Astrocyte of the cerebellum (primary cell): Measurements from ENCODE around the gene PRDX6.

Source experiments
- DNase-seq: peaks from one replicate; pipeline ENCODE4 v3.0.0-alpha.2; 2011; ENCODE audit warnings: low read depth
- H3K4me3 ChIP-seq: 2 replicates; pipeline ENCODE4 v1.5.1; 2011; ENCODE audit warnings: mild to moderate bottlenecking, low read depth, low read length, moderate library complexity
- in situ Hi-C: cut with HindIII; loops from 2 replicates; pipeline ENCODE4 v1.10.0; 2017; ENCODE audit warnings: low sequenced_read_pairs
- TF ChIP-seq, protein P1 (sequence below): IDR thresholded peaks from 2 replicates; pipeline ENCODE4 v1.5.1; 2012; ENCODE audit warnings: low read length, low read depth, moderate library complexity, mild to moderate bottlenecking; ENCODE audit errors: missing control alignments

The PRDX6 gene

DNA sequence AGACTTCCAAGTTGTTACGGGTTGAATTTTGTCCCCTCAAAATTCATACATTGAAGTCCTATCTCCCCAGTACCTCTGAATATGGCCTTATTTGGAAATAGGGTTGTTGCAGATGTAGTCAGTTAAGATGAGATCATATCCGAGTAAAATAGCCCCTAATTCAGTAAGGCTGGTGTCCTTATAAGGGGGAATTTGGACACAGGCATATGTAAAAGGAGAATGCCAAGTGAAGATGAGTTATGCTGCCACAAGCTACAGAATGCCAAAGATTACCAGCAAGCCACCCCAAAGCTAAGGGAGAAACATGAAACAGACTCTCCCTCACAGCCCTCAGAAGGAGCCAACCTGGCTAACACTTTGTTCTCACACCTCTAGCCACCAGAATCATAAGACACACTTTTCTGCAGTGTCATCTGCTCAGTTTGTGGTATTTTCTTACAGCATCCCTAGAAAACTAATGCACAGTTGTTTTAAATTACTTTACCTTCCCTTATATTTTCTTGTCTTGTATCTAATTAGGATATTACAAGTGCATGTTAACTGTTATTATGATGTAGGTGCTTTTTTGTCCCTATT is 43.3 kb upstream of the PRDX6 start:
- TF ChIP-seq, protein P1, sequence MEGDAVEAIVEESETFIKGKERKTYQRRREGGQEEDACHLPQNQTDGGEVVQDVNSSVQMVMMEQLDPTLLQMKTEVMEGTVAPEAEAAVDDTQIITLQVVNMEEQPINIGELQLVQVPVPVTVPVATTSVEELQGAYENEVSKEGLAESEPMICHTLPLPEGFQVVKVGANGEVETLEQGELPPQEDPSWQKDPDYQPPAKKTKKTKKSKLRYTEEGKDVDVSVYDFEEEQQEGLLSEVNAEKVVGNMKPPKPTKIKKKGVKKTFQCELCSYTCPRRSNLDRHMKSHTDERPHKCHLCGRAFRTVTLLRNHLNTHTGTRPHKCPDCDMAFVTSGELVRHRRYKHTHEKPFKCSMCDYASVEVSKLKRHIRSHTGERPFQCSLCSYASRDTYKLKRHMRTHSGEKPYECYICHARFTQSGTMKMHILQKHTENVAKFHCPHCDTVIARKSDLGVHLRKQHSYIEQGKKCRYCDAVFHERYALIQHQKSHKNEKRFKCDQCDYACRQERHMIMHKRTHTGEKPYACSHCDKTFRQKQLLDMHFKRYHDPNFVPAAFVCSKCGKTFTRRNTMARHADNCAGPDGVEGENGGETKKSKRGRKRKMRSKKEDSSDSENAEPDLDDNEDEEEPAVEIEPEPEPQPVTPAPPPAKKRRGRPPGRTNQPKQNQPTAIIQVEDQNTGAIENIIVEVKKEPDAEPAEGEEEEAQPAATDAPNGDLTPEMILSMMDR: no peak
- in situ Hi-C loops: no loop called here
- no peak overlapping the region for H3K4me3 ChIP-seq
- no peak for DNase-seq

DNA sequence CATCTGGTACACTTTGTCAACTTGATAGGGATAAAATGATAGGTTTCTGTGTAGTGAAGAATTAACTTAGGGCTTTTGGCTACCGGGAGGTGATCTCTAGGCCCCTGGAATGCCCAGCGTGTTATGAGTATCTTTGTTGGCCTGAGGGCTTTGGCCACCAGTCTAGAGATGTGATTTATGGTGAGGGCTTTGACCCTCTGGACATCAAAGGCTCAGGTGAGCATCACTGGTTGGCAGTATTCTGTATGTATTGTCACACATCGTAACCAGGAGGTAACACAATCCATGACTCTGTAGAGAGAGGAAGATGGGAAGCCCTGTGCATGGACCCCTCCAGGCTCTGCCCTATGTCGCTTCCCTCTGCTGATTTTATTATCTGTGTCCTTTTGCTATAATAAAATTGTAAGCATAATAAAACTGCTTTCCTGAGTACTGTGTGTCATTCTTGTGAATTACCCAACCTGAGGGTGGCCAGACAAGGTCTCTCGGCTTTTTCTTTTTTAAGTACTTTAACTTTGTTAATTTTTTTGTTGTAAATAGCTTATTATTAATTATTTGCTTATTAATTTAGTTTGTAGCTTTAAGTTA is 40.2 kb upstream of the PRDX6 start:
- no peak for DNase-seq
- in situ Hi-C loops: no loop called here
- TF ChIP-seq, protein P1: no peak
- no peak overlapping the region for H3K4me3 ChIP-seq

DNA sequence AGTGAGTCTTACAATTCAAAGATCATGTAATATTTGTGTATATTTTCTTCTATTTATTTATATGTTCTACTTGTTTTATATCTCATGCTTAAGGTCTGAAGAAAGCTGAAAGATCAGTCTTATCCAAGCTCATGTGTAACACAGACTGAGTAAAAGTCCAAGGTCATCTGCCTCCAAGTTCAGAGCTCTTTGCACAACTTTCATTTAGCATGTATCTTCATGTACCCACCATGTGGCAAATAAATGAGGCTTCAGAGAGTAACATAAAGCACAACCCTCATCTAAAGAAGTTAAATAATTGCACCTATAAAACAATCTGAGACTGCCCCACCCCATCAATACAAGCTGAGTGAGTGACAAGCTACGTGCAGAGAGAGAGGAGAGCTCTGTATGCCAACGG is 38.5 kb upstream of the PRDX6 start:
- no peak for DNase-seq
- H3K4me3 ChIP-seq: no peak overlapping the region
- in situ Hi-C loops: no loop called here
- TF ChIP-seq, protein P1: no peak

DNA sequence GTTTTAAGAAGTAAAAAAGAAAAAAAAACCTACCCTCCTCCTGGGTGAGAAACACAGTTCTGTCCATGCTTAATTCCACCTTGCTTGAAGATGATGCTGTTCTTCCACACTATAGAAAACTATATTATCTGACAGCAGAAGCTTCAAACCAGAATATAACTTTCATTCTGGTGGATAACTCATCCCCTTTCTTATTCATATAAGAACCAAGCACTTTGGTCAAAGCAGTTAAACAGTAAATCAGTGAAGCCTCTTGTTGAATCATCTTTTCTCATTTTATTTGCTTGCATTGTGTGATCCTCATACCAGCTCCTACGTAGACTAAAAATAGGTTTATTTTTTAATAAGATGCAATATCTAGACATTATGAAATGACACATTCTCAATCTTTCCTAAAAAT is 36.7 kb upstream of the PRDX6 start:
- H3K4me3 ChIP-seq: no peak overlapping the region
- DNase-seq: no peak
- TF ChIP-seq, protein P1: no peak
- in situ Hi-C loops: no loop called here

DNA sequence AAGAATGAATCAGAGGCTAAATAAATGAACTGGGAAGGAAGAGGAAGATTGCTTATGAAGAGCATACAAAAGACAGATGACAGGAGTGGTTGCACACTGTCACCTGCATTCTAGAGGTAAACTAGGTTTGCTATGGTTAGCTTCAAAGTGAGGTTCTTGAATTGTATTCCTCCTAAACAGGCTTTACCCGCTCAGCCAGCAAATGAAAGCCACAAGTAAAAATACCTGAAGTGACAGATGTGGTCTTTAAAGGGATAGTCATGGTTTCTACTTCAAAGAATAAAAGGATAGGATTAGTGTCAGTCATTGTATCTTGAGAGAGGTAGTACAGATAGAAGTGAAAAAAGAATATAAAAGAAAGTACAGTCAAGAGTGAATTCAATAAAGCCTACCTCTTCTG is 32.4 kb upstream of the PRDX6 start:
- no peak for DNase-seq
- TF ChIP-seq, protein P1: no peak
- H3K4me3 ChIP-seq: no peak overlapping the region
- in situ Hi-C loops: no loop called here

DNA sequence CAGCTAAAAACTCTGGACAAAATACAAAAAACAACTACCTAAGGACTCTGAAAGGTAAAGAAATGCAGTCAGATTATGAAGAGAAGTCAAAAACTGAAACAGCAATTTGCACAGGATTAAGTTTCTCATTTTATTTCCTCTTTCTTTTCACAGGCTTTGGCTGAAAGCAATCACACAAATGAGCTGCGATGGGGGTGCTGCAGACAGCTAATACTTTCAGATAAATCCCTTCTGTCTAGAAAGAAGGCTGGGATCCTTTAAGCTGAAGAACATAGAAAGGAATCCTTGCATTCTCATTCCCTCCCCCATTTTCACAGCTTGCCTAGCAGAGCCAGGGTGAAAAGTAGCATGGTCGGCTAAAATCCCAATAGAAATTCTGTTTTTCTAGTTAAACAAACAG is 32.0 kb upstream of the PRDX6 start:
- TF ChIP-seq, protein P1: no peak
- in situ Hi-C loops: no loop called here

More for the DNA sequence above, 32.0 kb upstream of the PRDX6 start:
- no peak for DNase-seq
- H3K4me3 ChIP-seq: no peak overlapping the region
